Nephron progenitor cell (in vitro differentiated cells): ENCODE measurements around the gene FKBP5.
"Not testable (repeated sequence)": the region's sequence is repeated elsewhere in the genome, so short reads cannot be mapped to it uniquely, and the experiment has no call there.

Source experiments
- DNase-seq: peaks from one replicate; pipeline ENCODE4 v3.0.0; 2021
- H3K27ac Mint-ChIP-seq: 2 replicates; pipeline ENCODE4 v1.8.0; 2021; ENCODE audit warnings: mild to moderate bottlenecking, moderate library complexity, mixed read lengths
- H3K27me3 Mint-ChIP-seq: 2 replicates; pipeline ENCODE4 v1.8.0; 2021; ENCODE audit warnings: mild to moderate bottlenecking, low read depth, mixed read lengths; ENCODE audit not compliant: poor library complexity
- H3K36me3 Mint-ChIP-seq: 2 replicates; pipeline ENCODE4 v1.8.0; 2021; ENCODE audit warnings: low read depth, mixed read lengths
- H3K4me1 Mint-ChIP-seq: 2 replicates; pipeline ENCODE4 v1.8.0; 2021; ENCODE audit warnings: mixed read lengths
- H3K4me3 Mint-ChIP-seq: 2 replicates; pipeline ENCODE4 v1.8.0; 2021; ENCODE audit warnings: mild to moderate bottlenecking, moderate library complexity, mixed read lengths
- H3K9me3 Mint-ChIP-seq: 2 replicates; pipeline ENCODE4 v1.8.0; 2021; ENCODE audit warnings: mild to moderate bottlenecking, moderate library complexity, mixed read lengths
- CTCF ChIP-seq: fragments of 200-600 bp; sonication (generic); IDR thresholded peaks from 2 replicates; pipeline ENCODE4 v1.5.0; 2021; ENCODE audit warnings: antibody characterized with exemption

The FKBP5 gene

GRCh38 chr6:35544769-35545361 lies 143.8 kb downstream of the FKBP5 start:
- Mint-ChIP-seq H3K9me3 (peaks cover 43% of the 10 kb centered on the region), H3K4me1 (peaks cover 35% of the 10 kb centered on the region), H3K4me3 (no peak overlapping the region), H3K27me3 (peaks cover 10% of the 10 kb centered on the region), H3K36me3 (peaks cover 25% of the 10 kb centered on the region), H3K27ac (no peak overlapping the region)
- DNase-seq, result no peak
- no peak for TF ChIP-seq CTCF

DNA sequence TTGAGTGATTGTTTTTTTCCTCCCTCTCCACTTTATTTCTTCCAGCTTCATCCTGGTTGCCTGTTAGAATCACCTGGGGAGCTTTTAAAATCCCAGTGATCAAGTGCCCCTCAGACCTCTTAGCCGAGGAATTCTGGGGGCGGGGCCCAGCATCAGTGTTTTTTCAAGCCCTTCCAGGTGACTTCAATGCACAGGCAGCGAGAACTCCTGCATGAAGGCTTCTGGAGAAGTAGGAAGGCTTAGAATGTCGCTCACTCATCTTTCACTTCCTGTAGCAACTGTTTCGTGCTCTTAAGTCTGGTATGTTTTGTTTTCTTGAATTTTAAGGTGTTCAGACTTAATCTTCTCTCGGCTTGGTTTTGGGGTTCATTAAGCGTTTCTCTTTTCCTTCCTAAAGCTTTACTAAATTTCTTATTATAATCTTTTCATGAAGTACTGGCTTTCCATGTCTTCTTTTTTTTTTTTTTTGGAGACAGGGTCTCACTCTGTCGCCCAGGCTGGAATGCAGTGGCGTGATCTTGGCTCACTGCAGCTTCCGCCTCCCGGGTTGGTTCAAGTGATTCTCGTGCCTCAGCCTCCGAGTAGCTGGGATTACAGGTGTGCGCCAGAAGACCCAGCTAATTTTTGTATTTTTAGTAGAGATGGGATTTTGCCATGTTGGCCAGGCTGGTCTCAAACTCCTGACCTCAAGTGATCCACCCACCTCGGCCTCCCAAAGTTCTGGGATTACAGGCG lies 145.1 kb downstream of the FKBP5 start:
- Mint-ChIP-seq H3K27ac (no peak overlapping the region), H3K27me3 (peaks cover 10% of the 10 kb centered on the region), H3K4me3 (no peak overlapping the region), H3K36me3 (peaks cover 18% of the 10 kb centered on the region), H3K9me3 (peaks cover 36% of the 10 kb centered on the region), H3K4me1 (peaks cover 35% of the 10 kb centered on the region)
- no peak for DNase-seq
- no peak for TF ChIP-seq CTCF

GRCh38 chr6:35541836-35542235 lies 146.9 kb downstream of the FKBP5 start:
- no peak overlapping the region for H3K27ac Mint-ChIP-seq
- H3K9me3 Mint-ChIP-seq, result peaks cover 36% of the 10 kb centered on the region
- no peak for DNase-seq
- no peak for TF ChIP-seq CTCF
- H3K36me3 Mint-ChIP-seq, result peaks cover 18% of the 10 kb centered on the region
- H3K4me1 Mint-ChIP-seq, result peaks cover 27% of the 10 kb centered on the region
- H3K27me3 Mint-ChIP-seq, result peaks cover 10% of the 10 kb centered on the region
- H3K4me3 Mint-ChIP-seq, result no peak overlapping the region

- no peak for DNase-seq
- no peak for TF ChIP-seq CTCF
- peaks cover 24% of the 10 kb centered on the region for H3K4me1 Mint-ChIP-seq
- no peak overlapping the region for H3K27ac Mint-ChIP-seq
- no peak overlapping the region for H3K4me3 Mint-ChIP-seq
- H3K27me3 Mint-ChIP-seq, result peaks cover 4% of the 10 kb centered on the region
- H3K36me3 Mint-ChIP-seq, result peaks cover 3% of the 10 kb centered on the region
- peaks cover 30% of the 10 kb centered on the region for H3K9me3 Mint-ChIP-seq
These were observed 149.5 kb downstream of the FKBP5 start for GRCh38 chr6:35539223-35539622.

- H3K36me3 Mint-ChIP-seq, H3K27me3 Mint-ChIP-seq, DNase-seq, H3K4me3 Mint-ChIP-seq, H3K27ac Mint-ChIP-seq: not testable (repeated sequence)
- H3K4me1 Mint-ChIP-seq, result peaks cover 22% of the 10 kb centered on the region
- peaks cover 11% of the 10 kb centered on the region for H3K9me3 Mint-ChIP-seq
These were observed 152.9 kb downstream of the FKBP5 start for GRCh38 chr6:35535847-35536246.

DNA sequence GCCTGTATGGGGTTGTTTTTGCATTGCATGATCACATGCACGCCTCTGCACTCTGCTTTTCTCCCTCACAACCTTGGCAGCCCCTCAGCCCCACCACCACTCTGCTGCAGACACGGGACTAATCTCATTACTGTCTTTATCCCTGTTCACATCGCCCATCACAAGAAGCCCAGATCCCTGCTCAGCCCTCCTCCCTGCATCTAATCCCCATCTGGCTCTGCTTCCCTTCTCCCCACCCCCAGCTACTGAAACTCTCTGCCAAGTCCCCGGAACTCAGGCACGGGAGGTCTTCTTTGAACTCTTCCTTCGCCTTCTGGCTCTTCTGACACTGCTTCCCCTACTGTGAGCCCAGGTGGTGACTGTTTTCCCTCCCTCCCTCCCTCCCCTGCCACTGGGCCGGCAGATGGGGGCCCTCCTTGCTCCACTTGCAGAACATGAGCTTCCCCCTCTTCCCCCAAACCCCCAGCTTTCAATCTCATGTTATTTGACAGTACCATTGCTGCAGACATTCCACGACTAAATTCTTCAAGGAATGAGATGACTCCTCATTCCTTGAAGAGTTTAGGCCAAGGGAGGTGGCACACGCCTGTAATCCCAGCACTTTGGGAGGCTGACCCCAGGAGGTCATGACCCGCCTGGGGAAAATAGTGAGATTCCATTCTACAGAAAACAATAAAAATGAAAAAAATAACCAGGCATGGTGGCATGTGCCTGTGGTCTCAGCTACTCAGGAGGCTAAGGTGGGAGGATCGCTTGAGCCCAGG lies 154.1 kb downstream of the FKBP5 start:
- no peaks in the 10 kb centered on the region for H3K9me3 Mint-ChIP-seq
- DNase-seq, result no peak
- peak overlapping the region; percentile 31 for H3K4me3 Mint-ChIP-seq
- H3K27me3 Mint-ChIP-seq, result peaks cover 10% of the 10 kb centered on the region
- H3K36me3 Mint-ChIP-seq, result no peaks in the 10 kb centered on the region
- TF ChIP-seq CTCF, result no peak
- H3K4me1 Mint-ChIP-seq, result peaks cover 22% of the 10 kb centered on the region
- no peak overlapping the region for H3K27ac Mint-ChIP-seq
